HEK293T (cell line): Measurements from ENCODE around the gene SERPINA12.

Experiments
- FOXA1 ChIP-seq: fragments of 450-650 bp; IDR thresholded peaks from 2 replicates; pipeline ENCODE4 v1.6.1; 2016; ENCODE audit warnings: mild to moderate bottlenecking
- FOXK2 ChIP-seq: fragments of 450-650 bp; IDR thresholded peaks from 2 replicates; pipeline ENCODE4 v1.6.1; 2016; ENCODE audit warnings: mild to moderate bottlenecking
- FOXM1 ChIP-seq: fragments of 450-650 bp; IDR thresholded peaks from 2 replicates; pipeline ENCODE4 v1.6.1; 2017; ENCODE audit warnings: mild to moderate bottlenecking, borderline replicate concordance
- L3MBTL2 ChIP-seq: fragments of 450-650 bp; conservative IDR thresholded peaks from 2 replicates; pipeline ENCODE4 v1.6.1; 2016; ENCODE audit warnings: mild to moderate bottlenecking
- NFRKB ChIP-seq: fragments of 450-650 bp; IDR thresholded peaks from 2 replicates; pipeline ENCODE4 v1.6.1; 2016; ENCODE audit warnings: mild to moderate bottlenecking, moderate library complexity
- SP1 ChIP-seq: fragments of 450-650 bp; IDR thresholded peaks from 2 replicates; pipeline ENCODE4 v1.6.1; 2017
- TF ChIP-seq, protein P1 (sequence below): fragments of 450-650 bp; IDR thresholded peaks from 2 replicates; pipeline ENCODE4 v1.6.1; 2016

DNA sequence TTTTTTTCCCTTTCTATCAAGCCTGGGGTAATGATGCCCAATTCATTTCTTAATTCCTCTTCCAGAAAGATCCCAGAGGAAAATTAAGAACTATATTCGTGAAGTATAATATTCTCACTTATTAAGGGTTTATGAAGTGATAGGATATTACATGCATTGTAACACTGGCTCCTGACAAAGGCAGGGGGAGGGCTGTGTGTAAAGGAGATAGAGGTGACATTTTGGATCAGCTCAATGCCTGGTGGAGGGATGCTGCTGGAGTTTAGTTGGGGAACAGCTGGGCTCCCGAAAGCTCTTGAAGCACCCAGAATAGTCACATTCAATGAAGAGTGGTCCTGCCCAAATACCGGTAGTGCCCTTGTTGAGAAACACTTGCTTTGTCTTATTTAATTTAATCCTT is 57.4 kb downstream of the SERPINA12 start:
- no peak for TF ChIP-seq L3MBTL2
- no peak for TF ChIP-seq FOXM1
- TF ChIP-seq SP1 = no peak
- no peak for TF ChIP-seq FOXK2
- no peak for TF ChIP-seq FOXA1
- no peak for TF ChIP-seq NFRKB
- TF ChIP-seq, protein P1, sequence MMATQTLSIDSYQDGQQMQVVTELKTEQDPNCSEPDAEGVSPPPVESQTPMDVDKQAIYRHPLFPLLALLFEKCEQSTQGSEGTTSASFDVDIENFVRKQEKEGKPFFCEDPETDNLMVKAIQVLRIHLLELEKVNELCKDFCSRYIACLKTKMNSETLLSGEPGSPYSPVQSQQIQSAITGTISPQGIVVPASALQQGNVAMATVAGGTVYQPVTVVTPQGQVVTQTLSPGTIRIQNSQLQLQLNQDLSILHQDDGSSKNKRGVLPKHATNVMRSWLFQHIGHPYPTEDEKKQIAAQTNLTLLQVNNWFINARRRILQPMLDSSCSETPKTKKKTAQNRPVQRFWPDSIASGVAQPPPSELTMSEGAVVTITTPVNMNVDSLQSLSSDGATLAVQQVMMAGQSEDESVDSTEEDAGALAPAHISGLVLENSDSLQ = no peak
